Measurements from ENCODE around the gene RIMKLB.

The RIMKLB gene, protein sequence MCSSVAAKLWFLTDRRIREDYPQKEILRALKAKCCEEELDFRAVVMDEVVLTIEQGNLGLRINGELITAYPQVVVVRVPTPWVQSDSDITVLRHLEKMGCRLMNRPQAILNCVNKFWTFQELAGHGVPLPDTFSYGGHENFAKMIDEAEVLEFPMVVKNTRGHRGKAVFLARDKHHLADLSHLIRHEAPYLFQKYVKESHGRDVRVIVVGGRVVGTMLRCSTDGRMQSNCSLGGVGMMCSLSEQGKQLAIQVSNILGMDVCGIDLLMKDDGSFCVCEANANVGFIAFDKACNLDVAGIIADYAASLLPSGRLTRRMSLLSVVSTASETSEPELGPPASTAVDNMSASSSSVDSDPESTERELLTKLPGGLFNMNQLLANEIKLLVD

DNA sequence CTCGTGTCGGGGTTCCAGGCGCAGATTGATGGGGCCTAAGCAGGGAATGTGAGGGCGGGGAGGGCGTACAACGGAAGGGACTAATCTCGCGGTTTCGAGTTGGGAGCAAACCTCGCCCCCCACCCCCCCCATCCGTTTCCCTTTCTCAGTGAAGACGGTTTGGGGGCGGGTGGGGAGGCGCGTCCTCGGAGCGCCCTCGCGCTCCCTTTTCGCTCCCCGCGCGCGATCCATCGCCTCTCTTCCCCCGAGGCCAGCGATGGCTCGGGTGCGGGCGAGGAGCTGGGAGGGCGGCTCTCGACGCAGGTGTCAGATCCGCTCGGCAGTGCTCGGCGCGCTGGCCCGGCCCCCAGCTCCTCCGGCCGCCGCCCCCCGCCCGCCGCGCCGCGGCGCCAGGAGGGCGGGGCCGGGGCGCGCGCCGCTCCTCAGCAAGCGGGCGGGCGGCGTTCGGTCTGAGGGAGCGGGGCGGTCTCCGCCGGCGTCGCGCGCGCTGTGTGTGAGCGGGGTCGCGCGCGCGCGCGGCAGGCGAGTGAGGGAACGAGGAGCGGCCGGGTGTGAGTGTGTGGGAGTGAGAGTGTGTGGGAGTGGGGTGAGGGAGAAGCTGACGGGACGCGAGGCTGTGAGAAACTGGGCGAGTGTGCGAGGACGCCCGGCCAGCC, at the start of gene RIMKLB:
Gene RIMKLB, plus strand, starts transcription at position 516 of the 656 bp plus-strand sequence. CDS start 15,876 bp downstream, outside the sequence.
- TF ChIP-seq, protein P1, sequence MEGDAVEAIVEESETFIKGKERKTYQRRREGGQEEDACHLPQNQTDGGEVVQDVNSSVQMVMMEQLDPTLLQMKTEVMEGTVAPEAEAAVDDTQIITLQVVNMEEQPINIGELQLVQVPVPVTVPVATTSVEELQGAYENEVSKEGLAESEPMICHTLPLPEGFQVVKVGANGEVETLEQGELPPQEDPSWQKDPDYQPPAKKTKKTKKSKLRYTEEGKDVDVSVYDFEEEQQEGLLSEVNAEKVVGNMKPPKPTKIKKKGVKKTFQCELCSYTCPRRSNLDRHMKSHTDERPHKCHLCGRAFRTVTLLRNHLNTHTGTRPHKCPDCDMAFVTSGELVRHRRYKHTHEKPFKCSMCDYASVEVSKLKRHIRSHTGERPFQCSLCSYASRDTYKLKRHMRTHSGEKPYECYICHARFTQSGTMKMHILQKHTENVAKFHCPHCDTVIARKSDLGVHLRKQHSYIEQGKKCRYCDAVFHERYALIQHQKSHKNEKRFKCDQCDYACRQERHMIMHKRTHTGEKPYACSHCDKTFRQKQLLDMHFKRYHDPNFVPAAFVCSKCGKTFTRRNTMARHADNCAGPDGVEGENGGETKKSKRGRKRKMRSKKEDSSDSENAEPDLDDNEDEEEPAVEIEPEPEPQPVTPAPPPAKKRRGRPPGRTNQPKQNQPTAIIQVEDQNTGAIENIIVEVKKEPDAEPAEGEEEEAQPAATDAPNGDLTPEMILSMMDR (IDR thresholded peaks at IDR 0.05; ENCODE audit: low read depth, low read length) = no peak
- DNase-seq (ENCODE audit: extremely low read depth, low read depth) = no peak

DNA sequence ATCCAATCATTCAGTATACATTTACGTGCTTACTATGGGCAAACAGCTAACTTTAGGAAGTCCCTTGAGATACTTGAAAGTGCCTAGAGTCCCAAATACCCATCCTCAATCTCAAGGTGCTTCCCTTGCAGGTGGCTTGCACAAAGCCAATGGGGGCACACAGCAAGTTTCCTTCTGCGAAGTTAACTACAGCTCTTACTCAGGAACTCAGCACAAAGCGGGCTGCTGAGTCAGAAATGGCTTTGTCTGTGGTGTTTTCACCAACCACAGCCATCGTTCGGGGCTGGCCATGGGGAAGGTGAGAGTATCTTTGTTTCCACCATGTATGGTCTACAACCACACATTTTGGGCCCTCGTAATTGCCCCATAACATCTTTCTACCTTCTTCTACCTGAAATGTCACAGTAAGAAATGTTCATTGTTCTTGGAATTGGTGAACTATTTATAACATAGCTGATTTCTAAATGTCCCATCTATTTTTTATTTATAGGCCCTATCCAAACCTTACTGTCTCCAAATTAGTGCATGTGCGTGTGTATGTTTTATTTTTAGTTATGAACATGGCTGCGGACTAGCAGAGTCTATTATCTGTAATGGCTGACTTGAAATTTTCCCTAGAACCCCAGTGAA, 49.1 kb upstream of the RIMKLB start:
- no peak for DNase-seq (ENCODE audit: extremely low read depth, low read depth)
- TF ChIP-seq, protein P1 (IDR thresholded peaks at IDR 0.05; ENCODE audit: low read depth, low read length) = no peak

DNA sequence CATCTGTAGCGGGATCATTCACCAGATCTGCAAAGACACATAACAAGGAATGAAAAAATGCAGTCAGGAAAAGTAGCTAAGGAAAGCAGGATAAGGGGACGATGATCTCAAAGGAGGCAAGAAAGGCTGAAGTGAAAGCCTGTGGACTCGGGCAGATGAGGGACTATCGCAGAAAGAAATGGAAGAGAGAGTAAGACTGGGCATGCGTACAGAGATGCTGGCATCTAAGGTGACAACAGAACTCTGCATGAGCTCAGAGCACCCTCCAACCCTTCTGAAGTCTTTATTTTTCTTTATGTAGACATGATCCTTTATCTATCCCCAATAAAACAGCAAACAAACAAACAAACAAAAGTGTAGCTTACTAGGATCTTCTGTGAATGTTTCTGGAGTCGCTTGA, 42.4 kb upstream of the RIMKLB start:
- DNase-seq (ENCODE audit: extremely low read depth, low read depth) = no peak
- TF ChIP-seq, protein P1 (IDR thresholded peaks at IDR 0.05; ENCODE audit: low read depth, low read length) = no peak

DNA sequence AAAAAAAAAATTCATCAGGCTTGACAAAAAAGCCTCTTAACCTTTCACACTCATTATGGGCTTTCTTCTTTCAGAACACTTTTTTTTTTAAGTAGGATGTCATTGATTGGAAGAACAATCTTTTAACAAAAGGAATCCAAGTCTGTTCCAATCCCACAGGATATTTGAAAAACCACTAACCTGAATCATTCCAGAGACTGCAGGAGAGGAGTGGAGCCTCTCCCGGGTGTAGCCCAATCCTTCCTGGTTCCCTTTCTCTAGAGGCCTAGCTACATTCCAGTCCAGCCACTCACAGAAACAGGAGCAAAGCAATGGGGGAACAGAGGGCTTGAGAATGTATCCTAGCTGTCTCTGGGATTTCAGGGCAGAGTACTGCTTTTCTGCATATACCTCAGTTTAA, 39.4 kb upstream of the RIMKLB start:
- DNase-seq (ENCODE audit: extremely low read depth, low read depth) = no peak
- TF ChIP-seq, protein P1 (IDR thresholded peaks at IDR 0.05; ENCODE audit: low read depth, low read length) = no peak

DNA sequence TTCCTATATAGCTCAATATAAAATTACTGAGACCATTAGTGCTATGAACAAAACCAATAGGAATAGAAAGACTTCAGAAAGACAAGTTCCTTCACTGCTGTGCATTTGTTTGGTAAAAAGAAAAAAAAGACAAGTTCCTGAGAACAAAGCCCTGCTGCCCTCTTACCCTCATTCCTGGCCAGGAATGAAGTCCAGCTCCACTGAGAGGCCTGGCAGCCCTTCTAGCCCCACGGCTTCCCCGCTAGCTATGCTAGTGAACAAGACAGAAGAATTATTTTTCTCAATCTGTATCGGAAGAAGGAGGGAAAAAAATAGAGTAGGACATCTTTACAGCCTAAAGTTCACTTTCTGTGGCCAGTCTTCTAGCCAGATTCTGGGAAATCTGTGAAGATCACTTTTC, 36.8 kb upstream of the RIMKLB start:
- no peak for DNase-seq (ENCODE audit: extremely low read depth, low read depth)
- TF ChIP-seq, protein P1 (IDR thresholded peaks at IDR 0.05; ENCODE audit: low read depth, low read length) = no peak

DNA sequence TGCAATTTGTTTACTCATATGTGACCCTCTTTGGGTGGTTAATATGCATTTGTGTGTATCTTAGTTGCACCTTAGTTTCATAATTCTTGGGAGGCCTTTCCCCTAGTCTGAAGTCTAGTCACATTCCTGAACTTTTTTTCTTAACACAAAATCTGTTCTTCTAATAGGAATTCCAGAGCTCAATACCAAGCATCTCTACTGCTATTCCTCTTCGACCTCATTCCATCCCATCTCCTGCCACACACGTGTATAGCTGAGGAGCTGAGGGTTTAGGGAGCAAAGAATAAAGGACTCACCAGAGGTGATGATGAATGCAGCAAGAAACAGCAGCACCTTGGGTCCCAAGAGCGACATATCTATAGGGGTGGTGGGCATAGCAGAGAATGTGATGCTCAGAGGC, 36.0 kb upstream of the RIMKLB start:
- TF ChIP-seq, protein P1 (IDR thresholded peaks at IDR 0.05; ENCODE audit: low read depth, low read length) = no peak
- no peak for DNase-seq (ENCODE audit: extremely low read depth, low read depth)

DNA sequence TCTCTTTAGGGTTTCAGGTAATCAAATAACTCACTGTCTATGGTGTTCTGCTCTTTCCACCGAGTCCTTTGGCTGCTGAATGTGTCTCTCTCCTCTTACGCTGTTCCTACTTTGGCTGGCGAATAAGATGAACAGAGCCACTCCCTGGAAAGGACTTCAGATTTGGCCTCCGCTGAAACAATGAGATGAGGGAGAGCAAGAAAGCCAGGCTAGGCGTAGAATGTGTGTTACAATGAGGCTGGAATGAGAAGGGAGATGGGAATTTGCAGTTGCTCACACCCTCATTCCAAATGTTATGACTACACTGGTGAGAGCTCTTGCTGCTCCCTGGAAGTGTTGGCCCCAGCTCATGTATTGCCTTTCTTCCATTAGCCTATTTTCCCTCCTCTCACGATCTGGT, 35.2 kb upstream of the RIMKLB start, which contains the start of gene MFAP5:
Gene MFAP5, minus strand, starts transcription at position 234 of the 400 bp plus-strand sequence. CDS start 722 bp downstream, outside the sequence.
- DNase-seq (ENCODE audit: extremely low read depth, low read depth) = peak; percentile 37
- TF ChIP-seq, protein P1 (IDR thresholded peaks at IDR 0.05; ENCODE audit: low read depth, low read length) = no peak
